NCI-H82 treated with DMSO at 0.1 percent for 48 hours (cell line): ENCODE results near the gene ANKRD6.

Experiments used
- DNase-seq: peaks from one replicate; lab custom pipeline; 2025; ENCODE audit not compliant: unreplicated experiment; lab: John Stamatoyannopoulos, UW

The ANKRD6 gene

DNA sequence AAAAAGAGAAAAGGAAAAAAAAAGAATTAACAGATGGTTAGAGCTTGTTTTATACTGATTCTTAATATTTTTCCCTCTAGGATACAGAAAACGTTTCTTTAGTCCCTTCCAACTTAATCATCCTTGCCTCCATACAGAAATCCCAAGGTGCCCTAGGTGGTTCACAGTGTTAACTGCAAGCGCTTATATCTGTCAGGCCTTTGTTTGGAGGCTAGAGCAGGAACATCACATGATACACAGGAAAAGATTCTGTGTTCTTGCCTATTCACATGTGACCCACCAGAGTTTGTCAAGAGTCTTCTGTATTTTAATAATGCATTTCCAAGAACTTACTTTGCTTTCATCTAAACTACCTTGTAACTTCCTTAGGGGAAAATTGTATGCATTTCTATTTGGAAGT is 31.3 kb downstream of the ANKRD6 start:
- no peak for DNase-seq

DNA sequence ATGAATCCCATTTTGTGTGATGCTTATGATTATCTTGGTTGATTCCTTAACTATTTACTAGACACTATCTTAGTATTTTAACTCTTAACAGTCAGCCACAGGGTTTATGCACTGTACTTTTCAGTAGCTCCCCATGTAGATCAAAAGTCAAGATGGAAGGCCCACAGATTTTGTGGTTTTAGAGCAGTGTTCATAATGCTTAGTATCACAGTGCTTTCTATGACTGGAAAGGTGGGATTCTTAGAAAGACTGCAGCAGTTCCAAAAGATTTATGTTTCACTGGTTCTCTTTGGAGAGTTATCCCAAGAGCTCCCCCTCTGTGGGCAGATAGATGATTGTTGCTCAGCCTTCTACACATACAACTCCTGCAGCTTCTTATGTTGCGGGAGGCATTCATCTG is 34.5 kb downstream of the ANKRD6 start:
- no peak for DNase-seq

- no peak for DNase-seq
Measured at GRCh38 chr6:89468998-89469397, 36.0 kb downstream of the ANKRD6 start.

- DNase-seq, result no peak
Measured at GRCh38 chr6:89471287-89471867, 38.4 kb downstream of the ANKRD6 start.

DNA sequence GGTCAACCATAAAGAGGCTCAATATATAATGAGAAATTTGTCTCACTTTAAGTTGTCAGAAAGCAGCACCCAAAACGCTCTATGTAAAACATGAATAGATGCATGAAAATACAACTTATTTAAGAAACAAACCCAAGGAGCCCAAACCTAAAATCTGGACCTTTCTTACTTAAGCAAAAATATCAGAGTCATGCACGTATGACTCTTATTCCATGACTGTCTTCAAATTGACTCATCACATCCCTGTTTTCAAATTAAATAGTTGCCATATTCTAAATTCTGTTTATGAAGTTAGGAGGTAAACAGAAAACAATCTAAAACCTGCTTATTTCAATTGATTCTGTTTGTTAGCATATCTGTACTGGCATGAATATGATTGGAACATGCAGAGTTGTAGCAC is 42.1 kb downstream of the ANKRD6 start:
- no peak for DNase-seq

- no peak for DNase-seq
Measured at GRCh38 chr6:89475634-89476033, 42.7 kb downstream of the ANKRD6 start.

DNA sequence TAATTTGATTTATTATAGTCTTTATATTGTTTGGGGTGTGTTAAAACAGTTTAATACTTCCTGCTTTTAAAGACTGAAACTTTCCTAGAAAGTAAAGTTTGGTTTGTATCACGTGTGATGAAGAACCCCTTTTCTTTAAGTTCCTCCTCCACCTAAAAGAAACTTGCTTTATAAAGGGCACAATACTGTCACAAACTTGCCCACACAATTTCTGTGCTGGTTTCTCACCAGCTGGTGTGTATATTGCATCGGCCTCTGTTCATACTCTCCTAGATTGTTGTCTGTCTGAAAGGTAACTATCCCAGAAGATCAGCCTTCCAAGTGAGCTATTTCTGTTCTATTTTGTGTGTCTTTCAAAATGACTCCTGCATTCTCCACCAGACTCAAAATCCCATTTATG is 46.9 kb downstream of the ANKRD6 start:
- DNase-seq, result no peak

DNA sequence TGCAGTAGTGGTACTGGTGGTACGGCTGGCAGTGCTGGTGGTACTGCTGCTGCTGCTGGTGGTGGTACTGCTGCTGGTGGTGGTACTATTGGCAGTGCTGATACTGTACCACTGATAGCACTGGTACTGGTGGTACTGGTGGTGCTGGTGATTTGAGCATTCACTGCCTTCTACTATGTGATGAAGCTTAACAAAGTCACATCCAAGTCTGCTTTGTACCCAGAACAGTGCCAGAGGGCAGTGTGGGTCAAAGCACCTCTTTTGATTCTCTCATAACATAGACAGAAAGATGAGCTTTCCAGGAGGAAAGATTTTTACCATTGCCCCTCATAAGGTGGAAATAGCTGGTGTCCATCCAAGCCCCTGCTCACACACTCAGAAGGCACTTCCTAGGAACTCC is 48.7 kb downstream of the ANKRD6 start:
- DNase-seq, result no peak

GRCh38 chr6:89482126-89482525 is 49.2 kb downstream of the ANKRD6 start:
- no peak for DNase-seq

DNA sequence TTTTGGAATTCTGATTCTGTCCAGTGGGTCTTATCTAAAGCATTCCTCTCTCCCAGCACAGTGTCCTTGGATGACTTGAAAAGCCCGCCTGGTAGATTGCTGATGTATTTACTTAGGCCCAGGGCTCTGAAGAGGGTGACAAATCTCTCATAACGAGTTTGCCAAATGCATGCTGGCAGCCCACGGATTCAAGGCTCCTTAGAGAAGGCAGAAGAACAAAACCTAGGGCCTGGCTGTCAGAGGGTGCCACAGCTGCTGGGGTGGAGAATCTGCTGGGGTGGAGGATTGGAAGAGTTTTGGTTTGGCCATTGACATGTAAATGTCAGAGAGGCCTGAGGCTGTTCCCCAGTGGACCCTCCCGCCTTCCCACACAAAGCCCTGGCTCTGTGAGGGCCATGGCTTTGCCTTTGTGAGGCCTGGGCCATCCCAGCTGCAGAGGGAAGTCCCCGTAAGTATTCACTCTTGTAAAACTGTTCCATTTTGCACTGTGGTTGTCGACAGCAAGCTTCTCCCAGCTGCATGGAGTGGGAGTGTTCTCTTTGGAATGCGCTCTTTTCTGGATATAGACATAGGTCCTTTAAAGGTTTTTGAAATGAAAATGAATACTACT is 50.3 kb downstream of the ANKRD6 start:
- DNase-seq, result no peak

DNA sequence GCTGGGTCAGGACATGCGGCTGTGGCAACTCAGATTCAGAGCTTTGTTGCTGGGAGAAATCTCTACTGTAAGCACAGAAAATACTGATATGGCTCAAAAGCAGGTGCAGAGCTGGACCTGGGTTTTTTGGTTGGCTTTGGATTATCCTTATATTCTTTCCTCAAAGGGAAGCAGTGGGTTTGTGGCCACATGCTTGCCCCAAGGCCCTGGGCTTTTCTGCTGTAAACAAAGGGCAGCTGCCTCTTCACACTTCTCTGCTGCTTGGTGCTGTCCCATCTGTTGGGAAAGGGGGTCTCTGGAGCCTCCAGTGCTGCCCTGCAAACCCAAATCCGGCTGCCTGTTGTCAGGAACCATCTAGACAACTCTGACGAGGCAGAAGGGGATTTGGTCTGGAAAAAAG is 52.4 kb downstream of the ANKRD6 start:
- DNase-seq, result no peak

- no peak for DNase-seq
Measured at GRCh38 chr6:89487864-89488263, 54.9 kb downstream of the ANKRD6 start.

- DNase-seq, result no peak
Measured at GRCh38 chr6:89488438-89488837, 55.5 kb downstream of the ANKRD6 start.

GRCh38 chr6:89489078-89489477 is 56.1 kb downstream of the ANKRD6 start:
- no peak for DNase-seq

DNA sequence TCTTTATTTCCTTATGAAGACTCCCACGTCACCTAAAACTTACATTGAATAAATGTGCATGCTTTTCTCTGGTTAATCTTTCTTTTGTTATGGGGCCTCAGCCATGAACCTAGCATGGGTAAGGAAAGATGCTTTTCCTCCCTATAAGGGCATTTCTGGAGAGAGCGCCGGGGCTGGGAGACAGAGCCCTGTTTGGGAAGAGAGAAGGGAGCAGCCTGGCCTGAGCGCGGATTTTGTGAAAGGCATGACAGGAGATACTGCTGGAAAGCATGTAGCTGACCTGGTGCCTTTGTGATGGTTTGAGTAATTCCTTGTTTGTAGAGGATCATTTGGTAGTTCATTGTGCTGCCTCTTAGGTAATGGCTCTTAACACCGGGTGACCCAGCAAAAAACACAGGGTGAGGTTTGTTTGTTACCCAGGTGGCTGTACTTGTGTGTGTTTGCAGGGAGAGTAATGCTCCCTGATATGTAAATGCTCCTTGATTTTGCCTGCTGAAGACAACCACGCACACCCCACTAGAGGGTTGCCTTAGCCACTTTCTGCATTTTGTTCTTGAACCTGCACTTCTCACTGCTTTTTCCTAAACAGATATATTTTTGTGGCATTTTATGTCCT is 59.2 kb downstream of the ANKRD6 start:
- no peak for DNase-seq

DNA sequence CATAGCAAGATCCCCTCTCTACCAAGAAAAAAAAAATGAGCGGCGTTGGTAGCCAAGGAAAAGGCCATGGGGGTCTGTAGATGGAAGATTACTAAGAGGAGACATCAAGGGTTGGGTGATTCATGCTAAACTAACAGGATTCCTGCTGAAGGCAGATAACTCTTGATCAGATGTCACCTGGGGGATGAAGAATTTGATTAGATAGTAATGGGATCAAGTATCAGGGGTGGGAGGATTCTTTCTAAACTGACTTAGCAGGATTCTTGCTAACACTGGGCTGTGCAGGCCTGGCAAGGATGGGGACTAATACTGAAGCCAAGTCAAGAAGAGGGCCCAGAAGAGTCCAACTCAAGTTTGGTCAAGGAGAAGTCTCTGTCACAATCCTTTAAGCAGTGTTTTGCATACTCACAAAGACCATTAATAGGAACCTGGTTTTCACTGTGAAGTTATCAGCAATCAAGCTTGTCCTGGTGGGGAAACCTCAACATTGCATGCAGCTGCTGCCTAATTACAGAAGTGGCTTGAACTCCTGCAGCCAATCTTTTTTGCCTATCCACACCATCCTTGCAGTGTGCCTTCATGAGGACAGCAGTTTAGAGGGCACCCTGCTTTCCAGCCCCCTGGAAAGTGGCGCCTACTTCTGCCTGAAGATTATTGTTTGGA is 61.3 kb downstream of the ANKRD6 start:
- peak; percentile 74 for DNase-seq

- no peak for DNase-seq
Measured at GRCh38 chr6:89495961-89496535, 63.1 kb downstream of the ANKRD6 start.

GRCh38 chr6:89500611-89501010 is 67.7 kb downstream of the ANKRD6 start:
- peak; percentile 76 for DNase-seq

- no peak for DNase-seq
Measured at GRCh38 chr6:89501222-89501621, 68.3 kb downstream of the ANKRD6 start.

- DNase-seq, result no peak
Measured at GRCh38 chr6:89501753-89502152, 68.8 kb downstream of the ANKRD6 start.

DNA sequence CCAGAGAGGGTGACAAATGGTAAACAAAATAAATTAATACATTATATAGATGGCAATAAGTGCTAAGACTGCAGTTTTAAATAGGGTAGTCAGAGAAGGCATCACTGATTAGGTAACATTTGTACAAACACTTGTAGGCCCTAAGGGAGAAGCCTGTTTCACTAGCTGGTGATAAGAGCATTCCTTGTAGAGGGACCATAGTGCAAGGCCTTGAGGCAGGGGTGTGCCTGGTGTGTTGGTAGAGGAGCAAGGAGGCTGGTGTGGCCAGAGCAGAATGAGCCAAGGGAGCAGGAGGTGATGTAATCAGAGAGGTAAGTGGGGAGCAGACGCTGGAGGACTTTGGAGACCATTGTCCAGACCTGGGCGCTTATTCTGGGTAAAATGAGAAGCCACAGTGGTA is 70.7 kb downstream of the ANKRD6 start:
- DNase-seq, result no peak

- no peak for DNase-seq
Measured at GRCh38 chr6:89505847-89506246, 72.9 kb downstream of the ANKRD6 start.
